COLO829 (cell line): ENCODE data around the gene SPTBN1.
A peak's percentile ranks its signal among the peaks of the same experiment; 100 is the strongest.

Experiments
- DNase-seq: peaks from one replicate; pipeline ENCODE4 v3.0.0; 2012; ENCODE audit warnings: low spot score

SPTBN1 gene

DNA sequence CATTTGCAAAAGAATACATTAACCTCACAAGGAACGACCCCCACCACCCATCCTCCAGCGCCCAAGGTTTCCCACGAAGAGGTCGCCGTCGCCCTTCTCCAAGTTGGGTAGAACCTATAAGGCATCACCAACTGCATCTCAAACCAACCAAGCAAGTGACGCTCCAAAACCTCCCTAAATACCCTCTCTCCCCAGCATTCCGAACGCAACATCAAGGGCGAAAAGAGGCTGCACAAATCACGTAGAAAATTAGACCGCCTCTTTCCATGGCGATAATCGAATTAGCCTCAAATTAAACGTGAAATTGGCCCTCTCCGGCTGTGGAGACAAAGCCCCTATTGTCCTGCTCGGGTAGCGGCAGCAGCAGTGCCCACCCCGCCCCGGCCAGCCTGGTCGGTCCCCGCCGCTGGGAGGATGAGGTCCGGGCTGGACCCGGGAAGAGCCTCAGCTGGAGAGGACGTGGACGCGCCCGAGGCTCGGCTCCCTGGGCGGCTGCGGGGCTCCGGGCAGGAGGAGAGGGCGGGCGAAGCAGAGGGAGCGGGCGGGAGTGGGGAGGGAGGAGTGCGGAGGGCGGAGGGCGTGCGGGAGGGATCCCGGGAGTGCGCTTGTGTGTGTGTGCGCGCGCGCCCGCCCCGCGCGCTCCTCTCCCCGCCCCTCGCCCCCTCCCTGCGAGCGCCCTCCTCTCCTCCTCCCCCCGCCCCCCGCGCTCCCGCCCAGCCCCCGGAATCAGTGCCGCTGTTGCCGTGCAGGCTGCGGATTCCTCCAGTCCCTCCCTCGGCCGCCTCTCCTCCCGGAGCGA, at the start of gene SPTBN1:
Gene SPTBN1, plus strand, starts transcription at position 765 of the 799 bp plus-strand sequence. CDS start 70,092 bp downstream, outside the sequence.
- DNase-seq, result peak; percentile 79

DNA sequence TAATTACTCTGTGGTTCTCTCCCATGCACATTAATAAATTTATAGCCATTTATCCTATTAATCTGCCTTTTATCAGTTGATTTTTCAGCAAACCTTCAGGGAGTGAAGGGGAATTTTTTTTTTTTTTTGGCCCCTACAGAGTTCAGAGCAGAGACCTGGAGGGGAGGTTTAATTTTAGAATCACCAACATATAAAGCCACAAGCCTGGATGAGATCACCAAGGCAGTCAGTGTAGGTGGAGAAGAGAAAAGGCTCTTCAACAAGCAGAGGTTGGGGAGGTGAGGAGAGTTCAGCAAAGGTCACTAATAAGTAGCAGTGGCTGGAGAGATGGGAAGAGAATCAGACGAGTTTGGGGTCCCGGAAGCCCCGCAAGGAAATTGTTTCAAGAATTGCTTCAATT, 48.4 kb upstream of the SPTBN1 start:
- DNase-seq, result no peak

GRCh38 chr2:54408288-54408687, 47.8 kb upstream of the SPTBN1 start:
- DNase-seq, result no peak

DNA sequence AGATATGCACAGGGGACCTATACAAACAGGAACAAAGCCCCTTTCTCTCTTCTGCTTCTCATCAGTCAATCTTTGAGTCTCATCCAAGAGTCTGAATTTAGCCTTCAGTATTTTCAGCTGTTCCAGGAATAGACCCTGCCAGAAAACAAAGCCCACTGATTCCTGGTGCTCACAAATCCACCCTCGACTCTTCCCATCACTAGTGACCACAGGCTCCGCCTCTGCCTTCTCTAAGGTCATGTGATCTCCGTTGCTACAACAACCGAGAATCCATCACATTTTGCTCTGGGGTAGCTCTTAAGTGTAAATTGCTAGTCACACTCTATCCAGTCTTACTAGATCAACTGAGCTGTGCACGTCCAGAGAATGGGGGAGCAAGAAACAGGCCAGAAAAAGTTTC, 46.4 kb upstream of the SPTBN1 start:
- peak; percentile 48 for DNase-seq

- no peak for DNase-seq
Measured at GRCh38 chr2:54411801-54412354, 44.2 kb upstream of the SPTBN1 start.

- DNase-seq, result no peak
Measured at GRCh38 chr2:54416166-54416813, 39.8 kb upstream of the SPTBN1 start.

DNA sequence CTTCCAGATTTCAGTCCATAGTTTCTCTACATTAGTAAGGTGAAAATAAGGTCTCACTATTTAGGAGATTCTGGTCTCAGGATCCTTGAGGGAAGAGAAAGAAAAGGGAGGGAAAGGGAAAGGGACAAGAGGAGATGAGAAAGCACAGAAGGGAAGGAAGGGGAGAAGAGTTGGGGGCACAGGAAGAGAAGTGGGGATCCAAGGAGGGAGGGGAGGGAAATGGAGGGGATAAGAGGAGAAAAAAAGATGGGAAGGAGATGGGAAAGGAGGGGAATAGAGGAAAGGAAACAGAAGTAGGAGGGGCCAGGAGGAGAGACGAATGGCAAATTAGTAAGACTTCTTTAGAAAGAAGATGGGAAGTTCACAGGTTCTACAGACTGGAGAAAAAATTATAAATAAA, 39.2 kb upstream of the SPTBN1 start:
- no peak for DNase-seq

- no peak for DNase-seq
Measured at GRCh38 chr2:54417577-54417976, 38.5 kb upstream of the SPTBN1 start.

GRCh38 chr2:54419388-54419787, 36.7 kb upstream of the SPTBN1 start:
- no peak for DNase-seq

GRCh38 chr2:54419855-54420523, 36.1 kb upstream of the SPTBN1 start:
- DNase-seq, result no peak

DNA sequence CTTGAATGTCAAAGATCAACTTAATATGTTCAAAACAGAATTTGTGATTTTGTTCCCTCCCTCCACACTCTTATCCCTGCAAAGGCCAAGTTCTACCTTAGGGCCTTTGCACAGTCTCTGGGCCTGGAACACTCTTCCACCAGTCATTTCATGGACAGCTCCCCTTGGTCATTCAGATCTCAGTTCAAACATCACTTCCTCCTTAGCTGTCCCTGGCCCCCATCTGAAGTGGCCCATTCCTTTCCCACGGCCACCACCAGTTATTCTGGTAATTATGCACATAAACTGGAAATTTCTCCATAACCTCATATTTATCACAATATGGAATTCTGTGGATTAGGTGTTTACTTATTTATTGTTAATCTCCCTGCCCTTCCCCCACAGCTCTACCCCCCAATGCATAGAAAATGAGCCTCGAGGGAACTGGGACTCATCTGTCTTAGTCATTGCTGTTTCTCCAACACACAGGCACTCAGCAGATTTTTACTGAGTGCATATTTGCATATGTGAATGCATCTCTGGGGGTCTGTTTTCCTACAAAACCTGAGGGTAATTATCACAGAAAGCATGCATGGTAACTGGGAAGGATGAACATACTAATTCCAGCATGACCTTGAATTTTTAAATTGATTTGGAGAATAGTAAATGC, 35.5 kb upstream of the SPTBN1 start:
- DNase-seq, result no peak

GRCh38 chr2:54422072-54422581, 34.0 kb upstream of the SPTBN1 start:
- DNase-seq, result no peak

GRCh38 chr2:54423213-54423612, 32.9 kb upstream of the SPTBN1 start:
- no peak for DNase-seq

- no peak for DNase-seq
Measured at GRCh38 chr2:54424555-54425163, 31.5 kb upstream of the SPTBN1 start.

GRCh38 chr2:54428108-54428831, 27.9 kb upstream of the SPTBN1 start:
- no peak for DNase-seq

DNA sequence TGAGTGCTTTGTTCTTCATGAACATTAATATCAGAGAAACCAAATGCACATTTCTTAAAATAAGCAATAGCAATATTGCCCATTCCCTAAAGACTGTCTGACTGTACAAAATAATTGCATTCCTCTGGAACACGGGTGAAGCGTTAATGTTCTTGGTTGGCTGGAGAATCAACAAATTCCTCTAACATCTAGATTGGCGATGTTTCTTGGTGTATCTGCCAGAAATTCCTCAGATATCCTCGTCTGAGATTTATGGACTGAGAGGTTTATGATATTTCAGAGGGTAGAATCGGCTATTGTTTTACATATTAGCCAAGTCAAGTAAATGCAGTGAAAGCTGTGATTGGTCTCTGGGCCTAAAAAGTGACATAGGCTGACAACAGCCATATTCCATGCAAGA, 27.1 kb upstream of the SPTBN1 start:
- DNase-seq, result no peak

GRCh38 chr2:54429811-54430551, 26.1 kb upstream of the SPTBN1 start:
- DNase-seq, result no peak

DNA sequence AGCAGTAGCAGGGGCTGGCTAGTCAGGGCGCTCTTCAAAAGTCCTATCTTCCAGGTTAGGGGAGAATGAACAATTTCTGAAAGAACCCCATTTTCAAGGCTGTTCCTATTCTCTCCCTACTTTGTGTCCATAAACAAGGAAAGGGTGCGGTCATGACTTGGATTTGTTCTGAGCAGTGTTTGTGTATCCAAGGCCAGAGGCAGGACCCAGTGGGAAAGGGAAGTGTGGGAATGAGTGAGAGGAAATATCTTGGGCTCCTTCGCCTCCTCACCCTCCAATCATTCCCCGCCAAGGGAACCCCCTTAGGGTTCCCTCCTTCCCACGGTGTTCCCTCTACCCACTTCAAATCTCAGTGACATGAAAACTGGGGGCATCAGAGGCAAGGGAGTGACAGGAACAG, 25.5 kb upstream of the SPTBN1 start:
- DNase-seq, result no peak

GRCh38 chr2:54432251-54433015, 23.7 kb upstream of the SPTBN1 start:
- no peak for DNase-seq
